GM21619 (cell line): ENCODE results near the gene NTN1.

Experiments used
- ATAC-seq: cut with Tn5 transposase; IDR thresholded peaks from one replicate; pipeline ENCODE4 v1.9.1; 2021; ENCODE audit not compliant: unreplicated experiment

The NTN1 gene

DNA sequence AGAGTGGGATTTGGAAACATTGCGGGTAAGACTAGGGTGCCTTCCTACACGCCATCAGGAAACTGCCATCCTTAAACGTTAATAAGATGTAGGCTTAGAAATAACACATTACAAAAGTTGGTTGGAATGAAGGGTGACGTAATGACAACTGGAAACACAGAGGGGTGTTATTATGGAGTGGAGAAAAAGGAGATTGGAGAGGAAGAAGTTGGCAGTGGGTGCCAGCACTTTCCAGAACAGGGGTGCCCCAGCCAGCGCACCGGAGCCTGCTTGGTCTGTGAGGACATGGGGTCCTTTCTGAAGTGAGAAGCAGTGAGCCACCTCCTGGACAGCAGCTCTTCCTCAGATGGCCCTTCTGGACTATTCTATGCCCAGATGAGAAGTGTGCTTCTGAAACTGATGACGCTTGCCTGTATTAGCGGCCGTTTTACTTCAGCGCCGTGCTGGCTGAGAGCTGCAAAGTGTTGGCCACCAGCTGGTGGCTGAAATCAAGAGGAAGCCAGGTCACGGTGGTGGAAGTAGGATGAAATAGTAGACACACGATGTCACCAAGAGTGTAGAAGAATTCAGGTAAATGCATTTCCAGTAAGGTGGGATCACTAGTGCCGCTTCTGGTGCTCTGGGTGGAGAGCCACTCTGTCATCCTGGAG is 244.8 kb downstream of the NTN1 start:
- ATAC-seq: no peak

GRCh38 chr17:9266697-9267117 is 245.4 kb downstream of the NTN1 start:
- ATAC-seq: no peak

DNA sequence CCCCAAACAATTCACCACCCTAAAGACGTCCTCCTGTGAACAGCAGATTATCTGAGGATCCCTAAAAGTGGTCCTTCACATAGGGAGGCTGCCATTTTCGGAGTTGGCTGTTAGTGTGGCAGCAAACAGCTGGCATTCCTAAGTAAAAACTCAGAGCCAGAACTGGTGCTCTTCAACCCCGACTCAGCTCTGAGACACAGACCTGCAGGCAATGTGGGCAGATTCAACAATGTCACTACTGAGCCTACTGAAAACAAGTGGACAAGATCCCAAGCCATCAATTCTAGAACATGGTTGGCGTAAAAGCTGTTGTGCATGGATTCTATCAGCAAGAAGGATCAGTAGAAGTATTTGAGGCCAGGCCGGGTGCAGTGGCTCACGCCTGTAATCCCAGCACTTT is 247.2 kb downstream of the NTN1 start:
- no peak for ATAC-seq

GRCh38 chr17:9269350-9270035 is 248.2 kb downstream of the NTN1 start:
- no peak for ATAC-seq

DNA sequence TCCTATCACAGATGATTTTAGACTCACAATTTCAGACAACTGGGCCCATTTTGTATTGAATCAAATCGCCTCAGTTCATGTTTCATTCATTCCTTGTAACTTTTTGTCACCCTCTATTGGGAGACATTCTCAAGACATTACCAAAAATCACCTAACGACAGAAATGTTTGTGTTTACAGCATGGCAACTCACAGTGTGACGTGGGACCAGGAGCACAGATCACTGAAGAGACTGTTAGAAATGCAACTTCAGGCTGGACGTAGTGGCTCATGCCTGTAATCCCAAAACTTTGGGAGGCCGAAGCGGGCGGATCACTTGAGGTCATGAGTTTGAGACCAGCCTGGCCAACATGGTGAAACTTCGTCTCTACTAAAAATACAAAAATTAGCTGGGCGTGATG is 249.6 kb downstream of the NTN1 start:
- ATAC-seq: no peak

DNA sequence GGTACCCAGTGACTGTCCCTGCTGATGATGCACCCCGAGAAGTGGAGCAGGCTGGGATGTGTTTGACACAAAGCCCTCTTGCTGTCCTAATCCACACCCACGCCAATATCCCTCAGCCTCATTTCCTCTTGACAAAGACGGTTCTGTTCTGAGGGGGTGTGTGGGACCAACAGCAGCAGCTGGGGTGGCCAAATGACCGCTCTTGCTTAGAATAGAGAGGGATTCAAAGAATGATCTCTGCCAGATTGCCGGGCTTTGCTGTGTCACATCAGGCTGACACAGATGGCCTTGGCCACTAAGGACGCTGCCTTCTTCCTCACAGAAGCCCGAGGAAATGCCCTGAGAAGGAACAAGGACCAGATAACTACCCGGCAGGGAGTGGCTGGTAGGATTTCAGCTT is 250.7 kb downstream of the NTN1 start:
- ATAC-seq: no peak

DNA sequence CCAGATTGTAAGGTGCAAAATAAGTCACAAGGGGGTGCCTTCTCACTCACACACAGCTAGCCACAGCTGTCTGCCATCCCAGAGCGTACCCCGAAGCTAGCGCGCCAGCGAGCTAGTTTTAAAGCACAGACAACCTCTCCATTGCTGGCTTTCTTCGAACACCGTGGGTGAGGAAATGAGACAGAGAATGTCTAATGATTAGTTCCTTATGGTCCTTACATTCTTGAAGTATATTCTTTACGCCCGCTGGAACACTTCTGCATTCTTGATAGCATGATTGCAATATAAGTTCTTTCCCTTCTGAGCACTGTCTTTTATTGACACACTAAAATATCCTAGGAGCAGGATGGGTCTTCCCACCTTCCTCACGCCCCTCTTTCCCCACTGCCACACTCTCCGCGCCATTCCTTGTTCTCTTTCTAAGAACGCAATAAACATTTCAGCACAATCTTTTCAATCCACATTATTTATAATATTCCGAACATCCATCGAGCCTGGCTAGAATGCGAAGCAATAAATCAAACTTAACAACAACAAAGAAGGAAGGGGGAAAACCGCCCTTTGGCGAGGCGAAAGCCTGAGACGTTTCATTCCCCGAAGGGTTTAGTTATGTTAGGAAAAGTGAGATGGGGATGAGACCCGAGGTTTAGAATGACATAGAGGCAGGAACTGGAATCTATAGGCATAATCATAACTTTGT is 251.3 kb downstream of the NTN1 start:
- ATAC-seq: no peak

DNA sequence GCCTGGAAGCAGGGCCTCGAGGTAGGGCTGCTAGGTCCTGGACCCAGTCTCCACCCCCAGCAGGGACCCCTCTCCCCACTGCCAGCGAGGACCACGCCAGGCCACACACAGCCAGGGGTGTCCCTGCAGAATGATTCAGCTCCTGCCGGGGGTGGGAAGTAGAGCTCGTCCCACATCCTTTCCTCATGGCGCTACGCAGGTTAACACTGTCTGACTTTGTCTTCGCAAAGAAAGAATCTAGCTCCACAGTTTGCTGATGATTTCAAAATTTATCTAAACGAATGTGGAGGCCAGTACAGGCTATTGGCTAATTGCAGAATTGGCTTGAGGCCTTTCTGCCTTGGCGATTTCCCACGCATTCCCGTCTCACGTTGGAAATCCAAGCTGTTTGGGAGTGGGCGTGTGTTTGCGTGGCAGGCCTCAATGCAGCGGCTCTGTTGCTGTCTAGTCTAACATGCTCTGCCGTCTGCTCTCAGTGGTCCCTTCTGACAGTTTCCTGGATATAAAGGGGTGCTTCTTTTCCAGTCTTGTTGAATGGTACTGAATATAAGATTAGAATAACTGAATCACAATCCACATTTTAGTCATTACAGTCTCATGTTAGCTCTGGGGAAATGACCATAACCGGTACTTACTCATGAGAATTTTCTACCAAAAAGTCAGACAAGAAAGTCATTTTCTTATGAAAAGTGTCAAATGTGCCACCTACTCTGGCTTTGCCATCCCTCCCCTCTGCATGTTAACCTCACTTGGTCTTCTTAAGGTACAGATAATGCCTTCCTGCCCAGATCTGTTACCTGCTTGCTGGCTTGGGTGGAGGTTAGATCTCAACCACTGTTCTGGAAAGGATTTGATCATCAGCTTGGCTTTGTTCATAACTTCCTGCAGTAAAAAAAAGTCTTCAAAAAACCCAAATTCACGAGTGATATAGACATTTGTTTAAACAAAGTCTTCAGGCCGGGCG is 252.4 kb downstream of the NTN1 start:
- no peak for ATAC-seq

GRCh38 chr17:9274973-9275372 is 253.7 kb downstream of the NTN1 start:
- no peak for ATAC-seq

DNA sequence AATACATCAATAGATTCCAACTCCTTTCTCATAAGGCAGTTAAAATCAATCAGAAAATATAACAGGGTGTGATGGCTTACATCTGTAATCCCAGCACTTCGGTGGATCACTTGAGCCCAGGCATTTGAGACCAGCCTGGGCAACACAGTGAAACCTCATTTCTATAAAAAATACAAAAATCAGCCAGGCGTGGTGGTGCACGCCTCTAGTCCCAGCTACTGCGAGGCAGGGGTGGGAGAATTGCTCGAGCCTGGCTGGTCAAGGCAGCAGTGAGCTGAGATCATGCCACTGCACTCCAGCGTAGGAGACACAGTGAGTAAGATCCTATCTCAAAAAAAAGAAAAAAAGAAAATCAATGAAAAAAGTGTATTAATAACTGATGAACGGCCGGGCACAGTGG is 258.6 kb downstream of the NTN1 start:
- no peak for ATAC-seq

DNA sequence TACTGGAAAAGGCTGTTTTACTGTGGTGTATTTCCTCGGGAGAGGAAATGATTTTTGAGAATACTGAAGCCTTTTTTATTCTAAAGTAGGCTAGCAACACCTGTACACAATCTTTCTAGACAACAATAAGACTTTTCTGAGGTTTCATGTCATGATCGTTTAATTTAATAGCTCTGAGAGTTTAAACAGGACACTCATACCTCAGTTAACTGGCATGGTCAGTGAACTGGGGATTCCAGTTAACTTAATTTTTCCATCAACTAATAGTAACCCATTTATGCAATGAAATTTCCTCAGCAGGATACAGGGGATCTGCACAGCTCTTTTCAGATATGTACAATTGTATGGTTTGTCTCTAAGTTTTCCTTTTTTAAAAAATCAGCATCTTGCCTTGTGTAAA is 262.6 kb downstream of the NTN1 start:
- no peak for ATAC-seq

- ATAC-seq: no peak
Measured at GRCh38 chr17:9284884-9285283, 263.6 kb downstream of the NTN1 start.

DNA sequence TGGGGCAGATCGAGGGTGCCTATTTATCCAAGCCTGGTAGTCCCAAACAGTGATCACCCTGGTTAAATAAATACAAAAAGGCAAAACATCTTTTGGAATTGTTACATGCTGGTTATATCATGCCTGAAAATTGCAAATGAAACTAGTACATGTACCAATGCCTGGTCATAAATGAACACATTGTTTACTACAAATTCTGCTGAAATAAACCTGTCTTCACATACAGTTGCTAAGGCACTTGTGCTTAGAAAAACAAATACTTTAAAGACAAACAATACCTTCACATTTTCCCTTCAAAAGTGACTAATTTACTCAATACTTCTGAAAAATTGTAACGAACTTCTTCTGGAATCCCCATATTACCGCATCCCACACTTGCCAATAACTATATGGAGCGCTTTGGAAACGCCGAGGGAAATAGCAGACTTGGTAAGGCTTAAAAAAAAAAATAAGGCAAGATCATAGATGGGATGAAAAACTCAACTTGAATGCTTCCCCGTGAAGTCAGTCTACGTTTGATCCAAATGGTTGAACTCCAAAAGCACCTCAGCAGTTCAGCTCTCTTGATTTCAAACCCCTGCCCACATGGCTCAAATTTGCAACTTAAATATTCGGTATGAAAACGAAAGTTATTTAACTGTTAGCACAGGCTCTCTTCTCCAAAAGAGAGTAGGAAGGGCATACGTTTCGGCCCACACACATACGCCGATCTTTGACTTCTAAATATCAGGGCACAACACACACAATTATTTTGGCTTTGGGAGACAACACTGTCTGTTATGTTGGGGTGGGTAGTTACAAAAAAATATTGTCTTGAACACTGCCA is 264.5 kb downstream of the NTN1 start:
- ATAC-seq: no peak

- ATAC-seq: no peak
Measured at GRCh38 chr17:9286434-9286833, 265.1 kb downstream of the NTN1 start.

GRCh38 chr17:9287306-9287705 is 266.0 kb downstream of the NTN1 start:
- no peak for ATAC-seq

DNA sequence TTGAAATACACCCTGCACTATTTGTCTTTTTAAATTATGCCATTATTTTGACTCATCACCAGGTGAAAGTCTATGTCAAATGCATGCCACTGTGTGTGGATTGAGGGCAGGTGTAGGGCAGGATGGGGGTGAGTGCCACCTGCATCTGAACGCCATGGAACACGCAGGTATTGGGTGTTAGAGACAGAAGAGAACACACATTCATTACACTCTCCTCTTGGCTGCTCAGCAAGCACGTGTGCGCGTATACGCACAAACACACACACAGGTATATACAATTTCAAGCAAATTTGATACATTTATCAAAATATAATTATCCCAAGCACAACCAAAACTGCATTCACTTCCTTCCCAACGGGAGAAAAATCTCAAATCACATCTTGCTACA is 268.9 kb downstream of the NTN1 start:
- ATAC-seq: no peak

GRCh38 chr17:9291912-9292560 is 270.7 kb downstream of the NTN1 start:
- ATAC-seq: no peak

GRCh38 chr17:9292561-9292941 is 271.2 kb downstream of the NTN1 start:
- no peak for ATAC-seq
